Kidney (tissue), 14 donors: ENCODE data around the gene POLG. TPM values are rescaled to one million over a fixed set of nuclear protein-coding genes. Genes with fewer than 3 reads are reported as not detected.

ENCODE experiments used
- DNase-seq, 5 donors: peaks; one replicate each; pipeline ENCODE4 v3.0.0-alpha.2; 2013 to 2020
- FAIRE-seq: peaks from 2 replicates; lab custom pipeline; 2012; peaks lifted over from hg19 to GRCh38; lab: Jason Lieb, UNC
- H3K27ac ChIP-seq, 2 donors: one replicate each; pipeline ENCODE4 v1.7.0; 2013; ENCODE audit warnings: low read depth in 2 of 2, low read length in 2 of 2, inconsistent platforms in 1 of 2
- H3K27me3 ChIP-seq: one replicate; pipeline ENCODE4 v1.7.1; 2013; ENCODE audit warnings: low read length, inconsistent platforms; ENCODE audit not compliant: control insufficient read depth, insufficient read depth
- H3K36me3 ChIP-seq, 3 donors: one replicate each; pipeline versions ENCODE4 v1.7.0 to v1.7.1; 2013; ENCODE audit warnings: low read length in 3 of 3, control low read depth in 1 of 3, inconsistent platforms in 1 of 3; ENCODE audit not compliant: insufficient read depth in 3 of 3, control insufficient read depth in 2 of 3
- H3K4me1 ChIP-seq, 3 donors: one replicate each; pipeline versions ENCODE4 v1.7.0 to v1.7.1; 2013; ENCODE audit warnings: low read length in 3 of 3, inconsistent platforms in 1 of 3, low read depth in 1 of 3; ENCODE audit not compliant: control insufficient read depth in 2 of 3, insufficient read depth in 2 of 3
- H3K4me3 ChIP-seq, 3 donors: one replicate each; pipeline versions ENCODE4 v1.7.0 to v1.8.1; 2013; ENCODE audit warnings: low read length in 3 of 3, control low read depth in 1 of 3, inconsistent platforms in 1 of 3
- H3K9ac ChIP-seq, 3 donors: one replicate each; pipeline versions ENCODE4 v1.7.0 to v1.7.1; 2013; ENCODE audit warnings: low read length in 3 of 3, control low read depth in 1 of 3, inconsistent platforms in 1 of 3
- H3K9me3 ChIP-seq, 3 donors: one replicate each; pipeline versions ENCODE4 v1.7.0 to v1.7.1; 2013; ENCODE audit warnings: low read length in 3 of 3, control low read depth in 1 of 3, inconsistent platforms in 1 of 3; ENCODE audit not compliant: control insufficient read depth in 2 of 3, insufficient read depth in 1 of 3
- CTCF ChIP-seq: IDR thresholded peaks from 3 replicates; pipeline ENCODE4 v1.5.1; 2012; ENCODE audit warnings: mild to moderate bottlenecking, moderate library complexity, borderline replicate concordance; ENCODE audit not compliant: insufficient read depth; ENCODE audit errors: extremely low read depth
- intact Hi-C: fragments of 100-400 bp; cut with DNase I; formaldehyde crosslinking; loops from one replicate; pipeline ENCODE4 v1.11.1; 2022
- polyA plus RNA-seq: library from polyadenylated mRNA; stranded (reverse); fragments of 350-450 nt; fragmentation: Illumina TruSeq; extraction: RNeasy Lipid Tissue Mini Kit (QIAGEN cat#74804); gene quantifications from one replicate; pipeline ENCODE4 v1.2.3, GENCODE V29; 2014; ENCODE audit warnings: low read depth, low replicate concordance; ENCODE audit not compliant: insufficient read depth
- total RNA-seq: library from RNA; stranded (reverse); fragmentation: NEBNext Ultra II Directional; extraction: Animal tissue kit (Norgen Biotek cat#: 25700); gene quantifications from one replicate; pipeline ENCODE4 v1.2.1, GENCODE V29; 2021
- donor health status: control.
- donor health status: control.
- donor health status: control.
- donor health status: control.
- donor health status: control.
- donor health status: DM: yes; HTN: yes; CAD: no.
- donor health status: Normal renal cell carcinoma (clear cell type).

Gene POLG
- total and polyA plus RNA-seq, 2 donors from 2014 or later, result 28.6 to 72.4 TPM

GRCh38 chr15:89332446-89332845 is 2.2 kb downstream of the POLG start:
- H3K36me3 ChIP-seq, result peaks cover 5 to 53% (median 37%) of the 10 kb centered on the region in 3 donors
- DNase-seq, result peak in 1 of 5 donors; percentile 24
- no peak overlapping the region for H3K9ac ChIP-seq
- intact Hi-C loops, result no loop called here
- H3K27ac ChIP-seq, result no peak overlapping the region
- H3K4me1 ChIP-seq, result peaks cover 0 to 33% (median 13%) of the 10 kb centered on the region in 3 donors
- TF ChIP-seq CTCF, result no peak
- no peaks in the 10 kb centered on the region for H3K9me3 ChIP-seq
- H3K4me3 ChIP-seq, result no peak overlapping the region
- no peaks in the 10 kb centered on the region for H3K27me3 ChIP-seq
- FAIRE-seq, result no peak

GRCh38 chr15:89330881-89331595 is 3.6 kb downstream of the POLG start:
- Histone ChIP-seq H3K36me3 (peaks cover 5 to 67% (median 47%) of the 10 kb centered on the region in 3 donors), H3K27ac (no peak overlapping the region), H3K4me1 (peaks cover 0 to 33% (median 15%) of the 10 kb centered on the region in 3 donors), H3K9ac (no peak overlapping the region), H3K4me3 (no peak overlapping the region), H3K9me3 (no peaks in the 10 kb centered on the region), H3K27me3 (no peaks in the 10 kb centered on the region)
- DNase-seq, result no peak
- intact Hi-C loops, result no loop called here
- FAIRE-seq, result no peak
- TF ChIP-seq CTCF, result no peak

GRCh38 chr15:89330119-89330518 is 4.5 kb downstream of the POLG start:
- H3K9me3 ChIP-seq, result no peaks in the 10 kb centered on the region
- H3K9ac ChIP-seq, result no peak overlapping the region
- FAIRE-seq, result no peak
- peaks cover 0 to 27% (median 16%) of the 10 kb centered on the region in 3 donors for H3K4me1 ChIP-seq
- no peak for TF ChIP-seq CTCF
- no peak overlapping the region for H3K4me3 ChIP-seq
- H3K27me3 ChIP-seq, result no peaks in the 10 kb centered on the region
- H3K27ac ChIP-seq, result no peak overlapping the region
- DNase-seq, result no peak
- intact Hi-C loops, result no loop called here
- H3K36me3 ChIP-seq, result peaks cover 5 to 76% (median 54%) of the 10 kb centered on the region in 3 donors
